K562 (cell line): ENCODE results near the gene KCNV2. TPM values are rescaled to one million over a fixed set of nuclear protein-coding genes. Genes with fewer than 3 reads are reported as not detected.

ENCODE experiments used
- CBFA2T3 ChIP-seq: fragments of 450-650 bp; IDR thresholded peaks from 2 replicates; pipeline ENCODE4 v1.6.1; 2017
- FIP1L1 ChIP-seq: fragments of 200-400 bp; formaldehyde crosslinking; IDR thresholded peaks from 2 replicates; pipeline ENCODE4 v1.6.1; 2018; ENCODE audit warnings: mild to moderate bottlenecking, low read depth, low read length; ENCODE audit not compliant: poor library complexity, severe bottlenecking
- SPI1 ChIP-seq: IDR thresholded peaks from 2 replicates; pipeline ENCODE4 v1.6.1; 2011; ENCODE audit warnings: low read depth, low read length, control low read depth, borderline replicate concordance
- STAT5B ChIP-seq: fragments of 250-450 bp; sonication (Bioruptor Pico); IDR thresholded peaks from 2 replicates; pipeline ENCODE4 v1.8.0; 2021; ENCODE audit warnings: mild to moderate bottlenecking, inconsistent platforms
- polyA plus RNA-seq, 8 experiments: library from polyadenylated mRNA; depleted of rRNA in 4 of 8; stranded (reverse) in 5 of 8; unstranded in 3 of 8; fragments of >200 nt; fragmentation: Nextera tagmentation in 2 of 8; fragmentation: Illumina TruSeq in 1 of 8; extraction: Ambion mirVana in 2 of 8; extraction: Trizol in 1 of 8; gene quantifications; 2 replicates each; pipeline versions ENCODE4 v1.2.1 to v1.2.3, GENCODE V29; 2011 to 2014; ENCODE audit warnings: inconsistent platforms in 1 of 8, missing spikeins in 1 of 8
- total RNA-seq, 7 experiments: library from RNA; depleted of rRNA in 6 of 7; stranded (reverse); fragments of >200 nt in 6 of 7; fragmentation: Illumina TruSeq in 2 of 7; extraction: Trizol in 2 of 7; gene quantifications; 2 replicates each; pipeline versions ENCODE4 v1.2.1 to v1.2.3, GENCODE V29; 2011 to 2021; ENCODE audit warnings: low replicate concordance in 1 of 7
- TF ChIP-seq, protein P1 (sequence below), 2 experiments: fragments of 450-650 bp in 1 of 2; sonication (generic) in 1 of 2; formaldehyde crosslinking in 1 of 2; IDR thresholded peaks; 2 replicates each; pipeline versions ENCODE4 v1.7.1 to v1.9.0; 2016 to 2022; ENCODE audit warnings: inconsistent platforms in 1 of 2, mild to moderate bottlenecking in 1 of 2, missing genetic modification reagents in 1 of 2
- TF ChIP-seq, protein P2 (sequence below): sonication (generic); formaldehyde crosslinking; IDR thresholded peaks from 2 replicates; pipeline ENCODE4 v1.8.1; 2023; ENCODE audit warnings: mild to moderate bottlenecking, missing genetic modification reagents

KCNV2 gene
- total and polyA plus RNA-seq, 9 of the 15 experiments (the other 6 are each of a cell fraction or from before 2014, with no cell fraction given), result 0.03 TPM; not detected in 8

DNA sequence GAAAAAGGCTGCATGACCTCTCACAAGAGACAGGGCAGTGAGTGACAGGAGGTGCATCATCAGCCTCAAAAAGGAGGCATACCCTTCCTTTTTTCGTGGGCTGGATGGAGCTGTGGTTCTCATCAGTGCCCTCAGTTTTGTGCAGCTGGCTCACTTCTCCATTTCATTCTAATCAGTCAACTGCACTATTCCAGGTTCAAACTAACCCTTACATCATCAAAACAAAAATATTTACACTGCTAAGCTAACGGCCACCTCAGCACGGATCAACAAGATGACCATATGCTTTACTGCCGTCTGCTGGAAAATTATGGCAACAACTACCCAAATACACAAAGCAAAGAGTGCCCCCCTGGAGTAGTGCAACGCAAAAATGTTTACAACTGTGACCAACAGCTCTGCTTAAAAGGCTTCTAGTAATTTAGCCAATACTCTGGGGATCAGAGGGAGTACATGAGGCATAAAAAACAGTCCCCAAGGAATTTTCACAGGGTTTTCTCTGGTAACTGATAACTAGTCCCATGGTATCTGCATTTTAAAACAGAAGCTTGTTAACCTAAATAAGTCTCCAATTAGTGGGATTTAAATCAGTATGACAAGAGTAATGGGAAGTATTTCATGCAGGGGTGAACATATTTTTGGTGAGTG is 10.8 kb downstream of the KCNV2 start (continued):
- TF ChIP-seq SPI1 (peak; percentile 79; the same call in 1 of the 2 replicates), CBFA2T3 (peak; percentile 18; the same call in 1 of the 2 replicates), STAT5B (CRISPR knock-in tag) (no peak), FIP1L1 (no peak)
- TF ChIP-seq, protein P1, sequence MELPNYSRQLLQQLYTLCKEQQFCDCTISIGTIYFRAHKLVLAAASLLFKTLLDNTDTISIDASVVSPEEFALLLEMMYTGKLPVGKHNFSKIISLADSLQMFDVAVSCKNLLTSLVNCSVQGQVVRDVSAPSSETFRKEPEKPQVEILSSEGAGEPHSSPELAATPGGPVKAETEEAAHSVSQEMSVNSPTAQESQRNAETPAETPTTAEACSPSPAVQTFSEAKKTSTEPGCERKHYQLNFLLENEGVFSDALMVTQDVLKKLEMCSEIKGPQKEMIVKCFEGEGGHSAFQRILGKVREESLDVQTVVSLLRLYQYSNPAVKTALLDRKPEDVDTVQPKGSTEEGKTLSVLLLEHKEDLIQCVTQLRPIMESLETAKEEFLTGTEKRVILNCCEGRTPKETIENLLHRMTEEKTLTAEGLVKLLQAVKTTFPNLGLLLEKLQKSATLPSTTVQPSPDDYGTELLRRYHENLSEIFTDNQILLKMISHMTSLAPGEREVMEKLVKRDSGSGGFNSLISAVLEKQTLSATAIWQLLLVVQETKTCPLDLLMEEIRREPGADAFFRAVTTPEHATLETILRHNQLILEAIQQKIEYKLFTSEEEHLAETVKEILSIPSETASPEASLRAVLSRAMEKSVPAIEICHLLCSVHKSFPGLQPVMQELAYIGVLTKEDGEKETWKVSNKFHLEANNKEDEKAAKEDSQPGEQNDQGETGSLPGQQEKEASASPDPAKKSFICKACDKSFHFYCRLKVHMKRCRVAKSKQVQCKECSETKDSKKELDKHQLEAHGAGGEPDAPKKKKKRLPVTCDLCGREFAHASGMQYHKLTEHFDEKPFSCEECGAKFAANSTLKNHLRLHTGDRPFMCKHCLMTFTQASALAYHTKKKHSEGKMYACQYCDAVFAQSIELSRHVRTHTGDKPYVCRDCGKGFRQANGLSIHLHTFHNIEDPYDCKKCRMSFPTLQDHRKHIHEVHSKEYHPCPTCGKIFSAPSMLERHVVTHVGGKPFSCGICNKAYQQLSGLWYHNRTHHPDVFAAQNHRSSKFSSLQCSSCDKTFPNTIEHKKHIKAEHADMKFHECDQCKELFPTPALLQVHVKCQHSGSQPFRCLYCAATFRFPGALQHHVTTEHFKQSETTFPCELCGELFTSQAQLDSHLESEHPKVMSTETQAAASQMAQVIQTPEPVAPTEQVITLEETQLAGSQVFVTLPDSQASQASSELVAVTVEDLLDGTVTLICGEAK (IDR thresholded peaks at IDR 0.05), result no peak
- TF ChIP-seq, protein P1 (CRISPR knock-in tag; IDR thresholded peaks at IDR 0.05), result no peak
- TF ChIP-seq, protein P2, sequence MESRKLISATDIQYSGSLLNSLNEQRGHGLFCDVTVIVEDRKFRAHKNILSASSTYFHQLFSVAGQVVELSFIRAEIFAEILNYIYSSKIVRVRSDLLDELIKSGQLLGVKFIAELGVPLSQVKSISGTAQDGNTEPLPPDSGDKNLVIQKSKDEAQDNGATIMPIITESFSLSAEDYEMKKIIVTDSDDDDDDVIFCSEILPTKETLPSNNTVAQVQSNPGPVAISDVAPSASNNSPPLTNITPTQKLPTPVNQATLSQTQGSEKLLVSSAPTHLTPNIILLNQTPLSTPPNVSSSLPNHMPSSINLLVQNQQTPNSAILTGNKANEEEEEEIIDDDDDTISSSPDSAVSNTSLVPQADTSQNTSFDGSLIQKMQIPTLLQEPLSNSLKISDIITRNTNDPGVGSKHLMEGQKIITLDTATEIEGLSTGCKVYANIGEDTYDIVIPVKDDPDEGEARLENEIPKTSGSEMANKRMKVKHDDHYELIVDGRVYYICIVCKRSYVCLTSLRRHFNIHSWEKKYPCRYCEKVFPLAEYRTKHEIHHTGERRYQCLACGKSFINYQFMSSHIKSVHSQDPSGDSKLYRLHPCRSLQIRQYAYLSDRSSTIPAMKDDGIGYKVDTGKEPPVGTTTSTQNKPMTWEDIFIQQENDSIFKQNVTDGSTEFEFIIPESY, result no peak
